Measurements from ENCODE around the gene YOD1. TPM values are rescaled to one million over a fixed set of nuclear protein-coding genes. Genes with fewer than 3 reads are reported as not detected.
A peak's percentile ranks its signal among the peaks of the same experiment; 100 is the strongest.

Gene YOD1
- total RNA-seq, 1 donor from 2014 or later, result 4.2 TPM

GRCh38 chr1:207088701-207089626 lies 38.0 kb upstream of the YOD1 start, which contains the start of gene C4BPB:
C4BPB (plus strand) TSS chr1:207088860; CDS start chr1:207089532, 672 bp downstream.
- intact Hi-C loops (cut with micrococcal nuclease), result no loop called here
- H3K9me3 ChIP-seq (replicated peaks), result no peaks in the 10 kb centered on the region
- no peak within 1 kb of the TSS for H3K27ac ChIP-seq (replicated peaks)
- TF ChIP-seq CTCF (IDR thresholded peaks at IDR 0.05; ENCODE audit: borderline replicate concordance), result no peak
- no peak within 1 kb of the TSS for H3K4me3 ChIP-seq
- H3K27me3 ChIP-seq (ENCODE audit: low read depth), result no peaks in the 10 kb centered on the region
- no peak for DNase-seq
- H3K36me3 ChIP-seq, result no peaks in the 10 kb centered on the region
- peaks cover 13% of the 10 kb centered on the region for H3K4me1 ChIP-seq

- TF ChIP-seq CTCF (IDR thresholded peaks at IDR 0.05; ENCODE audit: borderline replicate concordance), result no peak
- H3K4me1 ChIP-seq, result peaks cover 13% of the 10 kb centered on the region
- intact Hi-C loops (cut with micrococcal nuclease), result no loop called here
These were observed 37.2 kb upstream of the YOD1 start for GRCh38 chr1:207088161-207088560.

GRCh38 chr1:207085887-207086286 lies 34.9 kb upstream of the YOD1 start:
- intact Hi-C loops (cut with micrococcal nuclease), result no loop called here
- TF ChIP-seq CTCF (IDR thresholded peaks at IDR 0.05; ENCODE audit: borderline replicate concordance), result no peak
- Histone ChIP-seq H3K27me3 (ENCODE audit: low read depth) (no peaks in the 10 kb centered on the region), H3K36me3 (no peaks in the 10 kb centered on the region), H3K4me1 (peaks cover 13% of the 10 kb centered on the region), H3K4me3 (no peak overlapping the region), H3K27ac (replicated peaks) (no peak overlapping the region), H3K9me3 (replicated peaks) (no peaks in the 10 kb centered on the region)
- no peak for DNase-seq

More at GRCh38 chr1:207088161-207088560, 37.2 kb upstream of the YOD1 start:
- no peak overlapping the region for H3K4me3 ChIP-seq
- H3K9me3 ChIP-seq (replicated peaks), result no peaks in the 10 kb centered on the region
- DNase-seq, result no peak
- H3K27me3 ChIP-seq (ENCODE audit: low read depth), result no peaks in the 10 kb centered on the region
- H3K36me3 ChIP-seq, result no peaks in the 10 kb centered on the region
- H3K27ac ChIP-seq (replicated peaks), result no peak overlapping the region

- Histone ChIP-seq H3K36me3 (peaks cover 7% of the 10 kb centered on the region), H3K9me3 (replicated peaks) (no peaks in the 10 kb centered on the region), H3K27me3 (ENCODE audit: low read depth) (no peaks in the 10 kb centered on the region), H3K27ac (replicated peaks) (no peak overlapping the region), H3K4me3 (no peak overlapping the region), H3K4me1 (peaks cover 13% of the 10 kb centered on the region)
- no peak for DNase-seq
- intact Hi-C loops (cut with micrococcal nuclease), result loop anchor here (5.0 kb wide), 1 partner anchor 323 kb away; no protein-coding TSS in a partner anchor
- peak; percentile 75 for TF ChIP-seq CTCF (IDR thresholded peaks at IDR 0.05; ENCODE audit: borderline replicate concordance)
These were observed 33.7 kb upstream of the YOD1 start for GRCh38 chr1:207084701-207085180.

- intact Hi-C loops (cut with micrococcal nuclease), result loop anchor here (5.0 kb wide), 1 partner anchor 323 kb away; no protein-coding TSS in a partner anchor
- Histone ChIP-seq H3K27ac (replicated peaks) (no peak overlapping the region), H3K27me3 (ENCODE audit: low read depth) (no peaks in the 10 kb centered on the region), H3K9me3 (replicated peaks) (no peaks in the 10 kb centered on the region), H3K4me3 (no peak overlapping the region), H3K4me1 (peaks cover 13% of the 10 kb centered on the region), H3K36me3 (peaks cover 12% of the 10 kb centered on the region)
- no peak for TF ChIP-seq CTCF (IDR thresholded peaks at IDR 0.05; ENCODE audit: borderline replicate concordance)
- DNase-seq, result no peak
These were observed 33.2 kb upstream of the YOD1 start for GRCh38 chr1:207084232-207084631.
